ENCODE measurements around the gene SLC6A18.

DNA sequence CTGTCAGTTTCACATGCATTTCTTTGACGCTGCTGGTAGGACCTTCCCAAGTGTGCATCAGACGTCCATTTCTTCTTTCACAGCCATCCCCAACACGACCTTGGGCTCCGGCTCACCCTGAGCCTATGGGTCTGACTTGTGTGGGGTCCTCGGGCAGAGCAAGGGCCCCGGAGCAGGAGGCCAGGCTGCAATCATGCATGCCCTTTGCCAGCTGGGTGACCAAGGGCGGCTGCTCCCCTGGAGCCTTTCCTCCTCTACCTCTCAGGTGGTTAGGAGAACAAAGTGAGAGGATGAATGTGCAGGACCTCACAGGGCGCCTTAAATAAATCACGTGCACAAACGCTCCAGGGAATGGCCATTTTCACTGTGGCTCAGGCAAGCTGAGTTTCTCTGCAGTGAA lies 36.5 kb downstream of the SLC6A18 start:
- TF ChIP-seq, protein P1, sequence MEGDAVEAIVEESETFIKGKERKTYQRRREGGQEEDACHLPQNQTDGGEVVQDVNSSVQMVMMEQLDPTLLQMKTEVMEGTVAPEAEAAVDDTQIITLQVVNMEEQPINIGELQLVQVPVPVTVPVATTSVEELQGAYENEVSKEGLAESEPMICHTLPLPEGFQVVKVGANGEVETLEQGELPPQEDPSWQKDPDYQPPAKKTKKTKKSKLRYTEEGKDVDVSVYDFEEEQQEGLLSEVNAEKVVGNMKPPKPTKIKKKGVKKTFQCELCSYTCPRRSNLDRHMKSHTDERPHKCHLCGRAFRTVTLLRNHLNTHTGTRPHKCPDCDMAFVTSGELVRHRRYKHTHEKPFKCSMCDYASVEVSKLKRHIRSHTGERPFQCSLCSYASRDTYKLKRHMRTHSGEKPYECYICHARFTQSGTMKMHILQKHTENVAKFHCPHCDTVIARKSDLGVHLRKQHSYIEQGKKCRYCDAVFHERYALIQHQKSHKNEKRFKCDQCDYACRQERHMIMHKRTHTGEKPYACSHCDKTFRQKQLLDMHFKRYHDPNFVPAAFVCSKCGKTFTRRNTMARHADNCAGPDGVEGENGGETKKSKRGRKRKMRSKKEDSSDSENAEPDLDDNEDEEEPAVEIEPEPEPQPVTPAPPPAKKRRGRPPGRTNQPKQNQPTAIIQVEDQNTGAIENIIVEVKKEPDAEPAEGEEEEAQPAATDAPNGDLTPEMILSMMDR (conservative IDR thresholded peaks at IDR 0.05 in 1 of 2, IDR thresholded peaks at IDR 0.05 in 1 of 2; ENCODE audit: low read depth in 1 of 2, low read length in 2 of 2): no peak
- no peak for TF ChIP-seq EZH2 (IDR thresholded peaks at IDR 0.05; ENCODE audit: low read length, missing control alignments)

All from fibroblast of lung (primary cell).